CD4-positive, alpha-beta T cell (primary cell): Measurements from ENCODE around the gene APEH. TPM values are rescaled to one million over a fixed set of nuclear protein-coding genes. Genes with fewer than 3 reads are reported as not detected.

Experiments
- ATAC-seq: fragments of 200-7000 bp; cut with Tn5 transposase; one replicate; pipeline ENCODE4 v1.10.0; 2022; ENCODE audit warnings: mild to moderate bottlenecking; ENCODE audit not compliant: poor library complexity
- CTCF ChIA-PET: fragments of 350-600 bp; sonication (Branson Sonifier 250); formaldehyde crosslinking; loops from one replicate; lab custom pipeline; 2021; ENCODE audit warnings: antibody characterized with exemption, inconsistent platforms; lab: Charles Lee
- POLR2A ChIA-PET: fragments of 350-600 bp; sonication (Branson Sonifier 250); formaldehyde crosslinking; loops from one replicate; lab custom pipeline; 2021; ENCODE audit warnings: antibody characterized with exemption, inconsistent platforms; lab: Charles Lee
- DNase-seq, 14 experiments: peaks; one replicate each; pipeline ENCODE4 v3.0.0-alpha.2; 2013 to 2020; ENCODE audit warnings: mixed read lengths in 2 of 14
- H3K27ac ChIP-seq, 2 donors: one replicate each; pipeline versions ENCODE4 v1.5.1 to v1.7.0; 2013; ENCODE audit warnings: low read length in 2 of 2, low read depth in 1 of 2, mild to moderate bottlenecking in 1 of 2
- H3K27me3 ChIP-seq, 2 experiments: 1 replicate in 1 of 2; 2 replicates in 1 of 2; pipeline versions ENCODE4 v1.6.1 to v1.7.0; 2013; ENCODE audit warnings: low read length in 2 of 2, control low read depth in 1 of 2, mild to moderate bottlenecking in 1 of 2, moderate library complexity in 1 of 2; ENCODE audit not compliant: insufficient read depth in 2 of 2, control insufficient read depth in 1 of 2
- H3K36me3 ChIP-seq: one replicate; pipeline ENCODE4 v1.6.1; 2013; ENCODE audit warnings: low read length, control low read depth; ENCODE audit not compliant: insufficient read depth
- H3K4me1 ChIP-seq: one replicate; pipeline ENCODE4 v1.6.1; 2013; ENCODE audit warnings: low read length, control low read depth; ENCODE audit not compliant: insufficient read depth
- H3K4me3 ChIP-seq: one replicate; pipeline ENCODE4 v1.5.1; 2013; ENCODE audit warnings: mild to moderate bottlenecking, low read length, moderate library complexity
- H3K9me3 ChIP-seq, 2 experiments: 1 replicate in 1 of 2; 2 replicates in 1 of 2; pipeline versions ENCODE4 v1.6.1 to v1.7.0; 2013; ENCODE audit warnings: low read length in 2 of 2, mild to moderate bottlenecking in 2 of 2, control low read depth in 1 of 2, moderate library complexity in 1 of 2; ENCODE audit not compliant: control insufficient read depth in 1 of 2, insufficient read depth in 1 of 2
- H3K27ac Mint-ChIP-seq: one replicate; pipeline ENCODE4 v1.8.0; 2020; ENCODE audit warnings: mixed read lengths
- H3K27me3 Mint-ChIP-seq: one replicate; pipeline ENCODE4 v1.8.0; 2021; ENCODE audit warnings: mixed read lengths
- H3K36me3 Mint-ChIP-seq: one replicate; pipeline ENCODE4 v1.8.0; 2021; ENCODE audit warnings: low read depth, mixed read lengths
- H3K4me1 Mint-ChIP-seq: one replicate; pipeline ENCODE4 v1.8.0; 2021; ENCODE audit warnings: low read depth, mixed read lengths
- H3K4me3 Mint-ChIP-seq: one replicate; pipeline ENCODE4 v1.8.0; 2020; ENCODE audit warnings: mild to moderate bottlenecking, mixed read lengths
- H3K9me3 Mint-ChIP-seq: one replicate; pipeline ENCODE4 v1.8.0; 2020; ENCODE audit warnings: mixed read lengths
- CTCF ChIP-seq: fragments of 200-600 bp; IDR thresholded peaks from one replicate; pipeline ENCODE4 v1.8.0; 2022; ENCODE audit warnings: antibody characterized with exemption, mild to moderate bottlenecking
- intact Hi-C, 2 experiments: fragments of 100-400 bp; cut with DNase I in 1 of 2; cut with micrococcal nuclease in 1 of 2; formaldehyde crosslinking; loops; one replicate each; pipeline versions ENCODE4 v1.15.1 to v1.9.0; 2023 to 2025; cut with DNase I, micrococcal nuclease
- total RNA-seq, 174 experiments: library from RNA in 2 of 174; stranded (reverse) in 2 of 174; gene quantifications; one replicate each; pipeline ENCODE4 v1.2.3 and lab custom pipeline; 2021 to 2026

The APEH gene
- total RNA-seq, 2 experiments from 2014 or later, result 44.3 to 45.5 TPM

- CTCF ChIA-PET, result no interaction called here
- no peaks in the 10 kb centered on the region for H3K36me3 ChIP-seq
Measured at GRCh38 chr3:49652903-49653415, 21.2 kb upstream of the APEH start.

GRCh38 chr3:49653621-49654020 lies 20.5 kb upstream of the APEH start:
- Mint-ChIP-seq H3K4me3 (no peak overlapping the region), H3K9me3 (no peaks in the 10 kb centered on the region), H3K36me3 (no peaks in the 10 kb centered on the region), H3K27ac (no peak overlapping the region), H3K4me1 (no peaks in the 10 kb centered on the region), H3K27me3 (peaks cover 5% of the 10 kb centered on the region)
- peaks cover 0 to 7% of the 10 kb centered on the region in 2 experiments for H3K27me3 ChIP-seq
- ATAC-seq, result no peak
- ChIA-PET CTCF (no interaction called here), POLR2A (no interaction called here)
- no peak overlapping the region for H3K4me3 ChIP-seq
- no peaks in the 10 kb centered on the region for H3K36me3 ChIP-seq
- H3K4me1 ChIP-seq, result no peaks in the 10 kb centered on the region
- H3K9me3 ChIP-seq, result no peaks in the 10 kb centered on the region
- TF ChIP-seq CTCF, result no peak
- intact Hi-C loops, result no loop called here
- DNase-seq, result no peak
- no peak overlapping the region for H3K27ac ChIP-seq

More at GRCh38 chr3:49652903-49653415, 21.2 kb upstream of the APEH start:
- H3K27me3 Mint-ChIP-seq, result no peaks in the 10 kb centered on the region
- TF ChIP-seq CTCF, result no peak
- Histone ChIP-seq H3K9me3 (no peaks in the 10 kb centered on the region), H3K4me3 (no peak overlapping the region), H3K4me1 (no peaks in the 10 kb centered on the region), H3K27ac (no peak overlapping the region), H3K27me3 (peaks cover 0 to 7% of the 10 kb centered on the region in 2 experiments)
- ATAC-seq, result no peak
- H3K4me3 Mint-ChIP-seq, result no peak overlapping the region
- POLR2A ChIA-PET, result no interaction called here
- H3K36me3 Mint-ChIP-seq, result no peaks in the 10 kb centered on the region
- H3K4me1 Mint-ChIP-seq, result no peaks in the 10 kb centered on the region
- no peaks in the 10 kb centered on the region for H3K9me3 Mint-ChIP-seq
- intact Hi-C loops, result no loop called here
- no peak for DNase-seq
- no peak overlapping the region for H3K27ac Mint-ChIP-seq

- Histone ChIP-seq H3K9me3 (no peaks in the 10 kb centered on the region), H3K27ac (no peak overlapping the region), H3K4me1 (no peaks in the 10 kb centered on the region), H3K36me3 (no peaks in the 10 kb centered on the region), H3K4me3 (no peak overlapping the region), H3K27me3 (peaks cover 0 to 7% of the 10 kb centered on the region in 2 experiments)
- peaks cover 5% of the 10 kb centered on the region for H3K27me3 Mint-ChIP-seq
- ChIA-PET POLR2A (no interaction called here), CTCF (no interaction called here)
- no peak overlapping the region for H3K27ac Mint-ChIP-seq
- DNase-seq, result no peak
- no peak overlapping the region for H3K4me3 Mint-ChIP-seq
- H3K9me3 Mint-ChIP-seq, result no peaks in the 10 kb centered on the region
- ATAC-seq, result no peak
- no peak for TF ChIP-seq CTCF
- H3K4me1 Mint-ChIP-seq, result no peaks in the 10 kb centered on the region
- H3K36me3 Mint-ChIP-seq, result no peaks in the 10 kb centered on the region
- intact Hi-C loops, result no loop called here
Measured at GRCh38 chr3:49654176-49654825, 19.9 kb upstream of the APEH start.
